ENCODE data around the gene ANKDD1A. TPM values are rescaled to one million over a fixed set of nuclear protein-coding genes. Genes with fewer than 3 reads are reported as not detected.

The ANKDD1A gene
- total RNA-seq, 1 donor from 2014 or later = 17.7 TPM

DNA sequence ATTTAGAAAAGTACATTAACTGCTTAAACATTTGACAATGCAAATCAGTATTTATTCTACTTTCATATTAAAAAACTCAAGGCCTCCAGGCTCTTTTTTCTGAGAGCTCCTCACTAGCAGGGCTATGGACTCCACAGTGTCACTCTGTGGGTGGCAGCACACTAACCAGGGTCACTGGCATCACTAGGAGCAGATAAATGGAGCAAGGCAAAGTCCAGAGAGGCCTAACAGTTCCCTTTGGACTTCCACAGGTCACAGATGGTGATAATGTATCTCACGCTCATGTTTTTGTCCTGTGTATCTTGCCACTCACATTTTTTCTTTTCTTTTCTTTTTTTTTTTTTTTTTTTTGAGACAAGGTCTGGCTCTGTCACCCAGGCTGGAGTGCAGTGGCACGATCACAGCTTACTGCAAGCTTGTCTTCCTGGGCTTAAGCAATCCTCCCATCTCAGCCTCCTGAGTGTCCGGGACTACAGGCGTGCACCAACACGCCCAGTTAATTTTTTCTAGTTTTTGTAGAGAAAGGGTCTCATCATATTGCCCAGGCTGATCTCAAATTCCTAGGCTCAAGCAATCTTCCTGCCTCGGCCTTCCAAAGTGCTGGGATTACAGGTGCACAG lies 70.2 kb downstream of the ANKDD1A start:
- DNase-seq (ENCODE audit: extremely low spot score in 2 of 2) = no peak
- no peak for TF ChIP-seq POLR2A (IDR thresholded peaks at IDR 0.05)
- no peak for TF ChIP-seq POLR2AphosphoS5 (IDR thresholded peaks at IDR 0.05; ENCODE audit: insufficient read depth in 1 of 2, low read depth in 1 of 2)
- TF ChIP-seq, protein P1, sequence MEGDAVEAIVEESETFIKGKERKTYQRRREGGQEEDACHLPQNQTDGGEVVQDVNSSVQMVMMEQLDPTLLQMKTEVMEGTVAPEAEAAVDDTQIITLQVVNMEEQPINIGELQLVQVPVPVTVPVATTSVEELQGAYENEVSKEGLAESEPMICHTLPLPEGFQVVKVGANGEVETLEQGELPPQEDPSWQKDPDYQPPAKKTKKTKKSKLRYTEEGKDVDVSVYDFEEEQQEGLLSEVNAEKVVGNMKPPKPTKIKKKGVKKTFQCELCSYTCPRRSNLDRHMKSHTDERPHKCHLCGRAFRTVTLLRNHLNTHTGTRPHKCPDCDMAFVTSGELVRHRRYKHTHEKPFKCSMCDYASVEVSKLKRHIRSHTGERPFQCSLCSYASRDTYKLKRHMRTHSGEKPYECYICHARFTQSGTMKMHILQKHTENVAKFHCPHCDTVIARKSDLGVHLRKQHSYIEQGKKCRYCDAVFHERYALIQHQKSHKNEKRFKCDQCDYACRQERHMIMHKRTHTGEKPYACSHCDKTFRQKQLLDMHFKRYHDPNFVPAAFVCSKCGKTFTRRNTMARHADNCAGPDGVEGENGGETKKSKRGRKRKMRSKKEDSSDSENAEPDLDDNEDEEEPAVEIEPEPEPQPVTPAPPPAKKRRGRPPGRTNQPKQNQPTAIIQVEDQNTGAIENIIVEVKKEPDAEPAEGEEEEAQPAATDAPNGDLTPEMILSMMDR (IDR thresholded peaks at IDR 0.05) = no peak
- H3K4me3 ChIP-seq = no peak overlapping the region
- H3K27ac ChIP-seq = no peak overlapping the region
- H3K27me3 ChIP-seq = no peaks in the 10 kb centered on the region
- intact Hi-C loops (cut with DNase I) = no loop called here
- no peaks in the 10 kb centered on the region for H3K9me3 ChIP-seq
- peaks cover 32% of the 10 kb centered on the region for H3K4me1 ChIP-seq
- H3K36me3 ChIP-seq = peaks cover 0 to 33% of the 10 kb centered on the region in 2 donors

DNA sequence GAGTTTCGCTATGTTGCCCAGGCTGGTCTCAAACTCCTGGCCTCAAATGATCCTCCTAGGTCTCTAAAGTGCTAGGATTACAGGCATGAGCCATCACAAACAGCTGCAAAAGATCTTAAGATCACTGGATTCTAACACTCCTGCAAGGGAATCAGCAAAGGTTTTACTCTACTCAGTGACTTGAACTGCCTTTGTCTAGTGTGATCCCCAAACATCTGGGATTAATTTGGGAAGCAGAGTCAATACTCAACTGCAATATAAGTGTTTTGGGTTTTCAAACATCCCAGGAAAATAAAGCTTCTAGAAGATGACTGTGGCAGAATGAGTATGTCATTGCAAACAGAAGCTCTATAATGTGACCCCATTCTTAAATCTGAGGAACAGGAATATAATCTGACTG lies 70.8 kb downstream of the ANKDD1A start:
- Histone ChIP-seq H3K36me3 (peaks cover 0 to 28% of the 10 kb centered on the region in 2 donors), H3K4me1 (peaks cover 38% of the 10 kb centered on the region)

DNA sequence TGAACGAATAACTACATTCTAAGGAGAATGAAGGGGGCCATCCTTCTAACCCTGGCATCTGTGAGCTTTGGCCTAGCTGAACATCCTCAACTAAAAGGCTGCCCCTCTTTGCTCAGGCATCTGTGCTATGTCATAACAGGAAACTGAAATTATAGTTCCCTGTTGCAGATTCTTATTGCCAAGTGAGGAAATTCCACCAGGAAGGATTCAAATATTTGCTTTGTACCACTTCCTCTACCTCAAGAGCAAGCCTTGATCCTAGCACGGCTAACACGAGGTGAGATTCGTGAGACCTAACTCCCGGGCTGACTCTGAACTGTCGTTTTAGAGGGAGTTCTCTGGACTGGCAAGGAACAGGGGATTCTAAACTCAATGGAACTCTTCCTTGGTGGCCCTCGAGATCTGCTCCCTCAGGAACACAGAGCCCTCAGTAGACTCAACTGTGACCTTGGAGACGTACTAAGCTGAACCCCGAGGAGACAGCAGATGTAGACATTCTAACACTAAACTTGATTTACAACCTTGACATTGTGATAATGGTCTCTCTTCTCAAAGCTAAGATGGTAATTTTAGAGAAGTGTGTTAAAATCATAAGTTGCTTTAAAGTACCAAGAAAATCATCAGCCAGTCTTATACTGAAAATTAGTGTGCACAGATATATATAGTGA lies 73.8 kb downstream of the ANKDD1A start:
- H3K4me3 ChIP-seq = no peak overlapping the region
- no peak for TF ChIP-seq POLR2A (IDR thresholded peaks at IDR 0.05)
- TF ChIP-seq POLR2AphosphoS5 (IDR thresholded peaks at IDR 0.05; ENCODE audit: insufficient read depth in 1 of 2, low read depth in 1 of 2) = no peak
- TF ChIP-seq, protein P1 (IDR thresholded peaks at IDR 0.05) = no peak

More for the DNA sequence above, 70.8 kb downstream of the ANKDD1A start:
- H3K4me3 ChIP-seq = no peak overlapping the region
- DNase-seq (ENCODE audit: extremely low spot score in 2 of 2) = no peak
- H3K9me3 ChIP-seq = no peaks in the 10 kb centered on the region
- no peak overlapping the region for H3K27ac ChIP-seq
- intact Hi-C loops (cut with DNase I) = no loop called here
- no peaks in the 10 kb centered on the region for H3K27me3 ChIP-seq
- TF ChIP-seq POLR2AphosphoS5 (IDR thresholded peaks at IDR 0.05; ENCODE audit: insufficient read depth in 1 of 2, low read depth in 1 of 2) (no peak), POLR2A (IDR thresholded peaks at IDR 0.05) (no peak)
- TF ChIP-seq, protein P1 (IDR thresholded peaks at IDR 0.05) = no peak

DNA sequence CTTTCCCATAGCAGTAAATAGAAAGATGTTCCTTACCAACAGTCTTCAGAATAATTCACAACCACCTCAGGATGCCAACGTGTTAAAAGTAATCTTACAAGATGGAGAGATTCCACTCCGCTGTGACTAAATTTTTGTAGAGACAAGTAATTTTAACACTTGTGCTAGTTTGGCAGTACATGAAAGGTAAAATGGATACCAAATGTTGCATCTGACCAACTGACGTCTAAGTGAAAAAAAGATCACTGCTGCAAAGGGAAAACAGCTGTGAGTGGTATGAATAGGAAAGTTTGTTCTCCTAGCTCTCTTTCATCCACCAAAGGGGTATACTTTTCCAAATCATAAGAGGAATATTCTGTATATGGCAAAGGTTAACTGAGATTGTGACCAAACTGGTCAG lies 75.4 kb downstream of the ANKDD1A start:
- Histone ChIP-seq H3K9me3 (no peaks in the 10 kb centered on the region), H3K27ac (peak overlapping the region; percentile 37), H3K4me3 (no peak overlapping the region), H3K4me1 (peaks cover 59% of the 10 kb centered on the region), H3K27me3 (no peaks in the 10 kb centered on the region), H3K36me3 (no peaks in the 10 kb centered on the region)
- intact Hi-C loops (cut with DNase I) = no loop called here
- TF ChIP-seq, protein P1 (IDR thresholded peaks at IDR 0.05) = no peak
- no peak for TF ChIP-seq POLR2A (IDR thresholded peaks at IDR 0.05)
- no peak for DNase-seq (ENCODE audit: extremely low spot score in 2 of 2)

More for the DNA sequence above, 73.8 kb downstream of the ANKDD1A start:
- Histone ChIP-seq H3K9me3 (no peaks in the 10 kb centered on the region), H3K27me3 (no peaks in the 10 kb centered on the region), H3K4me1 (peaks cover 56% of the 10 kb centered on the region), H3K36me3 (peaks cover 0 to 7% of the 10 kb centered on the region in 2 donors), H3K27ac (peak overlapping the region; percentile 68)
- no peak for DNase-seq (ENCODE audit: extremely low spot score in 2 of 2)
- intact Hi-C loops (cut with DNase I) = no loop called here

All from vagina (tissue), 2 donors.